ENCODE results near the gene CYP46A1.
"Not testable (repeated sequence)": the region's sequence is repeated elsewhere in the genome, so short reads cannot be mapped to it uniquely, and the experiment has no call there.

The CYP46A1 gene

GRCh38 chr14:99757331-99758070, 73.4 kb downstream of the CYP46A1 start:
- DNase-seq (ENCODE audit: low spot score), result no peak

- DNase-seq (ENCODE audit: low spot score), result no peak
Observed at GRCh38 chr14:99758121-99758821, 74.2 kb downstream of the CYP46A1 start.

- DNase-seq (ENCODE audit: low spot score), result no peak
Observed at GRCh38 chr14:99758872-99759545, 74.9 kb downstream of the CYP46A1 start.

GRCh38 chr14:99759546-99759925, 75.4 kb downstream of the CYP46A1 start:
- no peak for DNase-seq (ENCODE audit: low spot score)

GRCh38 chr14:99760817-99761216, 76.7 kb downstream of the CYP46A1 start:
- no peak for DNase-seq (ENCODE audit: low spot score)

GRCh38 chr14:99762911-99763310, 78.8 kb downstream of the CYP46A1 start:
- DNase-seq (ENCODE audit: low spot score), result not testable (repeated sequence)

- no peak for DNase-seq (ENCODE audit: low spot score)
Observed at GRCh38 chr14:99763527-99764221, 79.6 kb downstream of the CYP46A1 start.

GRCh38 chr14:99764222-99764706, 80.2 kb downstream of the CYP46A1 start:
- DNase-seq (ENCODE audit: low spot score), result no peak

- DNase-seq (ENCODE audit: low spot score), result no peak
Observed at GRCh38 chr14:99768381-99768780, 84.3 kb downstream of the CYP46A1 start.

GRCh38 chr14:99769123-99769522, 85.0 kb downstream of the CYP46A1 start:
- no peak for DNase-seq (ENCODE audit: low spot score)

GRCh38 chr14:99769799-99770198, 85.7 kb downstream of the CYP46A1 start:
- DNase-seq (ENCODE audit: low spot score), result no peak

- DNase-seq (ENCODE audit: low spot score), result no peak
Observed at GRCh38 chr14:99772371-99773283, 88.5 kb downstream of the CYP46A1 start.

- DNase-seq (ENCODE audit: low spot score), result no peak
Observed at GRCh38 chr14:99773521-99774497, 89.7 kb downstream of the CYP46A1 start.

GRCh38 chr14:99774556-99775307, 90.6 kb downstream of the CYP46A1 start:
- no peak for DNase-seq (ENCODE audit: low spot score)

GRCh38 chr14:99775351-99775750, 91.3 kb downstream of the CYP46A1 start:
- no peak for DNase-seq (ENCODE audit: low spot score)
